Tongue (tissue), 2 donors: ENCODE results near the gene SYVN1. TPM values are rescaled to one million over a fixed set of nuclear protein-coding genes. Genes with fewer than 3 reads are reported as not detected.
"Not testable (repeated sequence)": the region's sequence is repeated elsewhere in the genome, so short reads cannot be mapped to it uniquely, and the experiment has no call there.

Experiments used
- DNase-seq: peaks from one replicate; pipeline ENCODE4 v3.0.0-alpha.2; 2015
- total RNA-seq: library from RNA; depleted of rRNA; stranded (reverse); fragments of >200 nt; gene quantifications from one replicate; pipeline ENCODE4 v1.2.3, GENCODE V29; 2014

SYVN1 gene
- total RNA-seq, 1 donor from 2014 or later = 16.4 TPM

DNA sequence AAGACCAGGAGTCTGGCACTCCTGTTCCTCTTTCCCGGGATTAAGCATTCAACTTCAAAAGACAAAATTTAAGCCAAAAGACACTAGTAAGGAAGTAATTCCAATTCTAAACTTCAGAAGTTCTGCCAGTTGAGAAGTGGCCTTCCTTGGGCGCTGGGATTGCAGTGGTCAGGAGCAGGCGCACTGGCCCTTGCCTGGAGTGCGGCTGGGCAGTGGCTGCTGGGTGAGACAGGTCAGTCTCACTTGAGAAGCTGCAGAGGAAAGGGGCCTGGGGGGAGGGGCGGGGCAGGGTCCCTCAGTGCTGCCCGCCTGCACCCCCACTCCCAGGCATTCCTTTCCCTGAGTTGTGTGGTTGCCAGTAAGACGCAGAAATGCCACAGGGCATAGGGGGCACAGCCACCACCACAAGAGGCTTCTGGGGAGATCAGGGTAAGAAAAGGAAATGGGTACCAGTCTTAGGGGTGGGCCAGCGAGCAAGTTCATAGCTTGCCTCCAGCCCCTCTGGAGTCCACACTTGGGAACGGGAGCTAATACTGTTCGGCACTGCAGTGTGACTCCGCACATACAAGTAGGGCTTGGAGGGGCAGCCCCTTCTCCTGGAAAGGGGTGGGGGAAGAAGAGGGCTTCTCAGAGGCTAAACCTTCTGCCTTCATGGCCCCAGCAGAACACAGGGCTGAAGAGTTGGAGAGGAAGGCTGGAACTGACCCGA lies 6.7 kb downstream of the SYVN1 start:
- DNase-seq = no peak

DNA sequence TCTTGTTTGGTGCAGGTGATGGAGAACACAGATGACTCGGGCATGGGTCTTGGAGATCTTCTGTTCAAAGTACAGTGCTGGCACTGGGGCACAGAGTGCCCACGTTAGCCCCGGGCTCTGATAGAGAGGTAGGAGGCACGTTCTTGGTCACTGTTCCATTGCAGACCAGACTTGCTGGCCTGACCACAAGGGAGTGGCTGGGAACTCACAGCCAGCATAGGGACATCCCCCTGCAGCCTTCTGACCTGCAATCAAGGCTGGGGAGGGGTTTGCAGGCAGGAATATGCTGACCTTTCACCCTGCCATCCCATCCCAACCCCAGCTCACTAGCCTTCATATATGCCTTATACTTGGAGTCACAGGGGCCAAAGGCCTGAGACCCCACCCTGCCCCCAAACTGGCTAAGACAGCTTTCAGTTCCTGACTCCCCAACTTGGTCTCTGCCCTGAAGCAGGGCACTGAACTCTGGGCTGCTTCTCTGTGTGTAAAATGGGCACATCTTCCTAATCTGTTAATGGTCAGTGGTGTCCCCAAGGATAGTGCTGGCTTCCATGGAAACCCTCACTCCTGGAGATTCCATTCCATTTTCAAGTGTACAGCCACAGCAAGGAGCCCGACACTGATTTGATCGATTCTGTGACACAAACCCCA lies 7.6 kb downstream of the SYVN1 start:
- no peak for DNase-seq

DNA sequence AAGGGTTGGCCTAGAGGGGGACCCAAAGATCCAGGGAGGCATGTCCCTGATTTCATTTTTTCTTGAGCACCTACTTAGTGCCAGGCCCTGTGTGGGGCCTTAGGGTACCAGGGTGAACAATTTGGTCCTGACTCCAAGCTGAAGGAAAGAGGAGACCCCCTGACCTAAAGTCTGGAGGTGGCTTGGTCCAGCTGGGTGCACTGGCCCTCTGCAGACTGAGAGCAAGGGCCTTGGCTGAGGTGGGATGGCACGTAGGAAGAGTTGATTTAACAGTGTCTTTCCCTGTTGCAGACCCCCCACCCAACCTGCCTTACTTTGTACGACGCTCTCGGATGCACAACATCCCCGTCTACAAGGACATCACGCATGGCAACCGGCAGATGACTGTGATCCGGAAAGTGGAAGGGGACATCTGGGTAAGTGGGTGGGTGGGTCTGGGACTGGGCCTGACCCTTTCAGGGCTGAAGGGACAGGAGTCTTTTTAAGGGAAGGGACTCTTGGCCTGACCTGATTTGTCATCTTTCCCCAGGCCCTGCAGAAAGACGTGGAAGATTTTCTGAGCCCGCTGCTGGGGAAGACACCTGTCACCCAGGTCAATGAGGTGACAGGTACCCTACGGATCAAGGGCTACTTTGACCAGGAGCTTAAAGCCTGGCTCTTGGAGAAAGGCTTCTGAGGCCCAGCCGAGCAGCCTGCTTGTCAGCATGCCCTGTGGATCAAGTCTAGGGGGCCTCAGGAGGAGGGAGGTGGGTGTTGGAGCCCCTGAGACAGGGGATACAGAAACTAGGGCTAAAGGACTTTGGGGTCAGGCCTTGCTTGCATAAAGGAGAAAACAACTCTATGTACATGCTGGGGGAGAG lies 8.9 kb downstream of the SYVN1 start:
- no peak for DNase-seq

DNA sequence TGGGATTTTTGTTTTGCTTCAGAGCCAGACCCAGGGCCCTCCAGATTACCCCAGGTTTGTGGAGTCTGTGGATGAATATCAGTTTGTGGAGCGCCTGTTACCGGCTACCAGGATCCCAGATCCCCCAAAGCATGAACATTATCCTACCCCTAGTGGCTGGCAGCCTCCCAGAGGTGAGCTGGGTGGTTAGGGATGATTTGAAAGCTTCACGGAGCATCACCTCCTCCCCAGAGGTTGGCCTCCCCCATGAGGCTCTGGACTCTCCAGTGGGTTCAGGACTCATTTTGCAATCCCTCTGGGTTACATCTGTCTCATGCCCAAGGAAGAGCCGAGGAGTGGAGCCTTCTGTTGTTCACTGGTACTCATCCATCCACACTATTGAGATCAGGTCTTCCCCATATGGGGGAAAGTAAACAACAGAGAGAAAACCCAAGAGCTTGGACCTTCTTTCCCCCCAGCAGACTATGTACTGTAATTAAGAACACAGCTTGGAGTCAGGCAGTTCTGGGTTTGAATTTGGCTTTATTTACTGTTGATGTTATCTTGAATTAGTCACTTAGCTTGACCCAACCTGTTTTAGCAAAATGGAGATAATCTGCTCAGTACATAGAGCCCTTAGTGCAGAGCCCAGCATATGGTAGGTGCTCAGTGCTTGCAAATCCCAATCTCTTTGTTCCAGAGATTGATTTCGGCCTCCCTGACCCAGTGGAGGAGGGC lies 9.7 kb downstream of the SYVN1 start:
- no peak for DNase-seq

DNA sequence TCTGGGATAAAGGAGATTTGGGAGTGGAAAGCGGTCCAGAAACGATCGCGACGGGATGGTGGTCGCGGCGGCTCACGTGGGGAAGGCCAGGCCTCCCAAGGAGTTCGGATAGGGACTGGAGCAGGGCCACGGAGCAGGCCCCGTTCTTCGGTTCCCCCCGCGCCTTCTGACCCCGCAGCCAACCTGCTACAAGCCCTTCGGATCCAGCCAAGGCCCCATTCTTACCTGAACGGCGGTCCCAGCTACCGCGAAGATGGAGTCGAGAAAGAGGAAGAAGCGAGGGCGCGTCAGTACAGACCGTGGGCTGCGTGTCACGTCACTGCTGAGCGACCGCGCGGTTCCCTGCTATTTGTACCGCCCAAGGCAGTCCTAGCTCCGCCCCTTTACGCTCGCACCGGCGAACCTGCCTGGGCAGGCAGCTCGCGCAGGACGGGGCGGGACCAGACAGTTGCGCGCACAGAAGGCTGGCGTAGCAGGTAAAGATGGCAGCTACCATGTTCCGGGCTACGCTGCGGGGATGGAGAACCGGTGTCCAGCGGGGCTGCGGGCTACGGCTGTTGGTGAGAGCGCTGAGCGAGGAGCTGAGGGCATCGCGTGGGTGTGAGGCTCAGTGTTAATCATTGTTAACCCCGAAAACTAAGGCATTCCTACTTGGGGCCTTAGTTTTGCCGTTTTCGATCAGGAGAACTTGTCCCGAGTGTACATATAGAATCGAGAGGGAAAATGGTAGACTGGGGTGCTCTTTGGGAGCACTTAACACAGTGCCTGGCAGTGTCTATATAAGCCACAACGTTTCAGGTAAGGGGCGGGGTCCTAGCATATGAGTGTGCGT lies 12.2 kb downstream of the SYVN1 start, which contains the start of the genes FAU and MRPL49:
Gene FAU, minus strand, starts transcription at position 270 of the 832 bp plus-strand sequence. CDS start 321 bp downstream, outside the sequence.
Gene MRPL49, plus strand, starts transcription at position 457 of the 832 bp plus-strand sequence. Its CDS starts 26 bp downstream, at position 483.
- peak; percentile 99 for DNase-seq

DNA sequence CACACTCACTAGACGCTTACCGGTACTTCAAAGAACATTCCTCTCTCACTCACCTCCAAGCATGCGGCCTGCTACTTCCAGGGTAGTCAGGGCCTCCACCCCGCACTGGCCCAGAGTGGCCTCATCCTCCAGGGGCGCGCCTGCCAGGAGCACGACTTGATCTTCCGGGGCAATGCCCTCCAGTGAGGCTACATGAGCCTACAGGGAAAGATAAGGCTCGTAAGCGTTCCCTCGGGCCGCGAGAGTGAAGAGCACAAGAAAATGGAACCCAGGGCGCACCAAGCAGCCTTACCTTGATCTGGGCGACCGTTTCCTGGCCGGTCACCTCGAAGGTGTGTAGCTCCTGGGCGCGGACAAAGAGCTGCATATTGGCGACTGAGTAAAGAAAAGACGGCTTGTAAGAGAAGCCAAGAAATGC lies 12.9 kb downstream of the SYVN1 start:
- DNase-seq = no peak

DNA sequence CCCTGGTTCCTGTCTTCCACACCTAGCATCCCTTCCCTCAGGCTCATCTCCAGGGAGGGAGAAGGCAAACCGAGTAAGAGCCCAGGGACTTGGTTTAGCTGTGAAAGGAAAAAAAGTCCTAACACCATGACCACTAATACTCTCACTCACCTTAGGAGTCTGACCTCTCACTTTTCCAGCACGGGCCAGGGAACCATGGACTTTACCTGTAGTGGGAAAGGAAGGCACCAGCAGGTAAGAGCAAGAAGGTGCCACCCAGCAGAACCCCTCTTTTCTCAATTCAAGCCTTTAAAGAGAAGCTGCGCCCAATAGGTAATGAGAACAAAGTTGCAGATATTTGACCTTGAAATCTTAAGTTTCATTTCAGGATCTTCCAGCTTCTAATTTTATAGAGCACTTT lies 13.5 kb downstream of the SYVN1 start:
- no peak for DNase-seq

DNA sequence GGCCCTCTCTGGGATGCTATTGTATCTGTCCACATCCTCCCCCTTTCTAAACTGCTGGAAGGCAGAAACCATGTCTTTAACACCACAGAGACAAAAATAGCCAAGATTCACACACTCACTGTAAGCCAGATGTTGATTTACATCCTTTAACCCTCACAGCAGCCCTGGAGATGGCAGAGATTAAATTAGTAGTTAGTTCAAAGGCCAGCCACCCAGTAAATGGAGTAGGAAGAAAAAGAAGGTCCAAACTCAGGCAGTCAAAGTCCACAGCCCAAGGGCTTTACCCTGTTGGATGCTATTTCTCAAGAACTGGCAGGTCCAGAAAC lies 14.7 kb downstream of the SYVN1 start:
- DNase-seq = no peak

DNA sequence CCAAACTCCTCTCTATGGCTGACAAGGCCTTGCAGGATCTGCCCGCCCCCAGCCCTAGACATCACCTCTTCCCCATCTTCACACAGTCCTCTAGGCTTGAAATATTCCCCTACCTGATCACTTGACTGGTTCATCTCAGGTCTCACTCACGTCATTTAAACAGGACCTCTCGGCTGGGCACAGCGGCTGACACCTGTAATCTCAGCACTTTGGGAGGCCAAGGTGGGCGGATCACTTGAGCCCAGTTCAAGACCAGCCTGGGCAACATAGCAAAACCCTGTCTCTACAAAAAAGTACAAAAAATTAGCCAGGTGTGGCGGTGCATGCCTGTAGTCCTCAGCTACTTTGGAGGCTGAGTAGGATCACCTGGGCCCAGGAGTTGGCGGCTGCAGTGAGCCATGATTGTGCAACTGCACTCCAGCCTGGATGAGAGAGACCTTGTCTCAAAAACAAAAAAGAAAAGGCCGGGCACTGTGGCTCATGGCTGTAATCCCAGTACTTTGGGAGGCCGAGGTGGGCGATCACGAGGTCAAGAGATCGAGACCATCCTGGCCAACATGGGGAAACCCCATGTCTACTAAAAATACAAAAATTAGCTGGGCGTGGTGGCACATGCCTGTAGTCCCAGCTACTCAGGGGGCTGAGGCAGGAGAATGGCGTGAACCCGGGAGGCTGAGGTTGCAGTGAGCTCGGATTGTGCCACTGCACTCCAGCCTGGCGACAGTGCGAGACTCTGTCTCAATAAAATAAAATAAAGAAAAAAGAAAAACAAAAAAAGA lies 15.2 kb downstream of the SYVN1 start:
- DNase-seq = not testable (repeated sequence)

DNA sequence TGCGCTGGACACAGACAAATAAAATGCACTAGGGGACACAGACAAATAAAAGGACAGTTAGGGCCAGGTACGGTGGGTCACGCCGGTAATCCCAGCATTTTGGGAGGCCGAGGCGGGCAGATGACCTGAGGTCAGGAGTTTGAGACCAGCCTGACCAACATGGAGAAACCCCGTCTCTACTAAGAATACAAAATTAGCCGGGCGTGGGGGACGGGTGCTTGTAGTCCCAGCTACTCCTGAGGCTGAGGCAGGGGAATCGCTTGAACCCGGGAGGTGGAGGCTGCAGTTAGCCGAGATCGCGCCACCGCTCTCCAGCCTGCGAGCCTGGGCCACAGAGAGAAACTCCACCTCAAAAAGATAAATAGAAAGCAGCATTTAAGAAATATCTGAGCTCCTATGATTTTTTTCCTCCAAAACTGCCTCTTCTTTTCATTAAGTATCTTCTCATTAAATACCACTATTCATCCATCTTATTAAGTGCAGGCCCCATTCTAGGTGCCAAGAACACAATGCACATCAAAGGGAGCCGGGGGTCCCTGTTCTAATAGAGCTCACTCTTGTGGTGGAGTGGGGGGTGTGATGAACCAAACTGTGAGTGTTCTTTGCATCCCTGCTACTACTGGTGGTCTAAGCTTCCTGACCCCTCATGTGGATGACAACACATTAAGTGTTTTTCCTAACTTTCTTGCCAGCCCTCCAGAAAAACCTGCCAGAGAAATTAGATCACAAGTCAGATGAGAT lies 16.1 kb downstream of the SYVN1 start:
- DNase-seq = no peak

DNA sequence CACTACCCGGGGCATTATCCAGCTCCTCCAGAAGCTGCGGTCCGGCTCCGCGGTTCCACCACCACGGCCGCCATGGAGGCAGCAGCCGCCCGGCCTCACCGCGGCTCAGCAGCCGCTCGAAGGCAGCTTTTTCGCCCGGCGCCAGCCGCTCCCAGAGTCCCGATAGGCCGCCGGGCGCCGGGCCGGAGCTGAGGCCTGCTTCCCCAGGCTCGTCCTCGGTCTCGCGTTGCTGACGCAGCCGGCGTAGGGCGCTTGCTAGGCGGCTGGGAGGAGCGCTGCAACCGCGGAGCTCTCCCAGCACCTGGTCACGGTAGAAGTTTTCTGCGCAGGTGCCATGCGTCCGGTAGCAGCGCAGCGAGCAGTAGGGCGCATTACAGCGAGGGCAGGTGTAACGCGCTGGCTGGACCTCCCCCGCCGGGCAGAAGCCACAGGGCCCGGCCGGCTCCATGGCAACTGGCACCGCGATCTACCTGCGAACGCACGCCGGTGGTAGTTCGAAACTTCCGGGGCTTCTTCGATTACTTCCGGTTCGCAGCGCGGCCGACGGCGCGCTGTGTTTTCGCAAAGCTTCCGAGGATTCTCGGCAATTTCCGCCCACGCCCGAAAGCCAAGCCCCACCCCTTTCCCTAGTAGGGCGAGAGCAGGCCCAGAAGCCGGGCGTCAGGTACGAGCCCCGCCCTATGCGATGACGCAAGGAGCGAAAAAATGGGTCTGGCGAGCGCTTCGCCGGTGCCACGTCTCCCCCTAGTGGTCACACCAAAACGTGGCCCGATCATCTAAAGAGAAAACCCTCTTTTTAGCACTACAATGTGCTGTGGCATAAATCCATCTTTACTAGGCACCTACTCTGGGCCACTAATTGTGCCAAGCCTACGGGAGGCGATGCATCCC lies 16.9 kb downstream of the SYVN1 start, which contains the start of gene ZNHIT2:
Gene ZNHIT2, minus strand, starts transcription at position 496 of the 891 bp plus-strand sequence. Its CDS starts 48 bp downstream, at position 448.
- DNase-seq = peak; percentile 100

DNA sequence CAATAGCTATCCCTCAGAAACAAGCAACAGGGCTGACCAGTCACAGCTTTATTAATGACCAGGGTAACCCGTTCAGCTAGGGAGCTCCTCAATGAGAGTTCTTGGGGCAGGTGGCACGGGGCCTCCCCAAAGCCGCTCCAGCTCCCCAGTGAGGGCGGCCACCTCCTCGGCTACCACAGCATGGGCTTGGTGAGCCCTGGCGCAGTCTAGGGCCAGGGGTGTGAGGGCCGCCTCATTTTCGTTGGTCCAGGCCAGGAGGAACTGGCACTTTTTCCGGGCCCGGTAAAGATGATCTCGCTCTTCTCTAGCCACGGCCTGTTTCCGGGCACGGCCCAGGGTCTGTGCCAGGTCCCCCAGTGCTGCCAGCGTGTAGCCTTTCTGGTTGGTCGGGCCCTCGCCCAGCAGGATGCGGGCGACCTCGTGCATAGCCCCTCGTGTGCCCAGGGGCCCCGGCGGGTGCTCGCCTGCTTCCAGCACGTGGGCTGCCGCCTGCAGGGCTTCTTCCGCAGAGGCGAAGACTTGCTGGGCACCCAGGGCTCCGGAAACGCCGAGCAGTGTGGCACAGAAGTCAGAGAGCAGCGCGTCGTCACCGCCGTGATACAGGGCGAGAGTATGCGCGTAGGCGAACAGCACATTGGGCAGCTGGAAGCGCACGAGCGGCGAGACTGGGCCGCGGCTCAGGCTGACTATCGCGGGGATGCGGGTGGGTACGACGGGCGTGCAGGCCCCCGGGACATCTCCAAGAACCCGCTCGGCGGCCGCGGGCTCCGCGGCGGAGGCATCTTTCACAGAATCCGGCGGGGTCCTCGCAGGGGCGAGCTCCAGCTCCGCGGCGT lies 17.7 kb downstream of the SYVN1 start:
- DNase-seq = no peak

DNA sequence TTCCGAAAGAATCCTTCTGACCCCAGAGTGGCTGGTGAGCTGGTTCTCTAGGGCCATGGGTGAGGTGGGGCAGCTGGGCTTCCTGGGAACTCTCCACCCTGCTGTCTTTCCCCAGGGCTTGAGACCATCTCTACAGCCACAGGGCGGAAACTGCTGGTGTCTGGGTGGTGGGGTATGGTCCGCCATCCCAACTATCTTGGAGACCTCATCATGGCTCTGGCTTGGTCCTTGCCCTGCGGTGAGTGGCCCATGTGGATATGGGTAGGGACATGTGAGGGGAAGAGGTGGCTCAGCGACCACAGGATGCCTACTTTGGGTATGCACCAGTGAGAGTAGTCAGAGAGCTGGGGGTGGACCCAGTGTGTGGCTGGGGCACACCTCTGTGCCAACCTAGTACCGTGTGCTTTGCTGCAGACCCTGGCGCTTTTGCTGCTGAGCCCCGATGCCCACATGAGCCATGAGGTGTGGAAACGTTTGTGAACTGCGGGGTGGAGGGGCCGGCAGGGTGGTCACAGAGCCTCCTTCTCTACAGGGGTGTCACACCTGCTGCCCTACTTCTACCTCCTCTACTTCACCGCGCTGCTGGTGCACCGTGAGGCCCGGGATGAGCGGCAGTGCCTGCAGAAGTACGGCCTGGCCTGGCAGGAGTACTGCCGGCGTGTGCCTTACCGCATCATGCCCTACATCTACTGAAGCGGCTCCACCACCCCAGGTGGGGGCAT lies 18.8 kb downstream of the SYVN1 start:
- no peak for DNase-seq

DNA sequence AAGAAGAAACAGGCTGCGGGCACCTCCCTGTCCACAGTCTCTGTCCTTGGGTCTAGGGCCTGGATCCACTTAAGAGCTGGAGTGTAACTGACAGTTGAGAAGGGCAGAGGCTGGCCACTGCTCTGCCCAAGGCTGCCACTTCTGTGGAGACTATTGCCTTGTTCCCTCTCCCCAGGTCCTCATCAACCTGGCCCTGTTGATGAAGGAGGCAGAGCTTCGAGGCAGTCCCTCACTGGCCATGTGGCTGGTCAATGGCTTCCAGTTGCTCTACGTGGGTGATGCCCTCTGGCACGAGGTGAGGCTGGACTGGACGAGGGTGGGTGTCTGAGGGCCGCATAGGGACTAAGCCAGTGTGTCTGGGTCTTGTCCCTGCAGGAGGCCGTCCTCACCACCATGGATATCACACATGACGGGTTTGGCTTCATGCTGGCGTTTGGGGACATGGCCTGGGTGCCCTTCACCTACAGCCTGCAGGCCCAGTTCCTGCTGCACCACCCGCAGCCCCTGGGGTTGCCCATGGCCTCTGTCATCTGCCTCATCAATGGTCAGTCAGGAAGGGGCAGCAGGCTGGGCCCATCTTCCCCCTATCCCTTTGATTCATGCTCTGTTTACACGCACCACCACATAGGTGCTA lies 19.7 kb downstream of the SYVN1 start:
- DNase-seq = no peak

DNA sequence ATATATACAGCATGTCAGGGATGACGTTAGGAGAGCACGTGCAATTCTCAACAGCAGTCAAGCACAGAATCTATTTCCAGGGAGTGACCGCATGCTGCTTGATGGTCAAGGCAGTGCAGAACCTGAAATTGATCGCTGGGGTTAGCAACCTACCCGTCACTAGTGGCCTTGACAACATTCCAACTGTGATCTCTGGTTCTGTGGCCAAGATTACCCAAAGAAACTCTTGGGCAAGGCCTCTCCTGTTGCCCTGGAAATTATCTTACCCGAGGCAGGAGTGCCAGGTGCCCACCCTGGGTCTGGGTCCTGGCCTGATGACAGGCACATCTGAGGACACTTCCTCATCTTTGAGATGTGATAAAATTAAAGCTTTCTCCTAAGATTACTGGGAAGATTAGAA lies 20.5 kb downstream of the SYVN1 start:
- no peak for DNase-seq

DNA sequence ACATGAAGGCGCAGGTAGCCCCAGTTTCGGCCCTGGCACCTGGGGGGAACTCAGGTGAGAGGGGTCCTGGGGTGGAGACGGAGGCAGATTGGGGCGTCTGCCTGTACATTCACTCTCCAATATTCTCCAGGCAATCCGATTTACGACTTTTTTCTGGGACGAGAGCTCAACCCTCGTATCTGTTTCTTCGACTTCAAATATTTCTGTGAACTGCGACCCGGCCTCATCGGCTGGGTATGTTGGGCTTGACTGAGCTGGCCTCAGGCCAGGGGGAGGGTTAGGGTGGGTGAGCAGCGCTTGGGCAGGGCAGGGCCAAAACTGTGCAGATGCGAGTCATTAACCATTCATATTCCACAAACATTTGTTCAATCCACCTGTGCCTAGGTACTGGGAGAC lies 21.0 kb downstream of the SYVN1 start:
- peak; percentile 38 for DNase-seq
